ENCODE results near the gene SULT6B1. TPM values are rescaled to one million over a fixed set of nuclear protein-coding genes. Genes with fewer than 3 reads are reported as not detected.

The SULT6B1 gene
- total and polyA plus RNA-seq, 2 of the 4 experiments (the other 2 are of a cell fraction) = not detected

DNA sequence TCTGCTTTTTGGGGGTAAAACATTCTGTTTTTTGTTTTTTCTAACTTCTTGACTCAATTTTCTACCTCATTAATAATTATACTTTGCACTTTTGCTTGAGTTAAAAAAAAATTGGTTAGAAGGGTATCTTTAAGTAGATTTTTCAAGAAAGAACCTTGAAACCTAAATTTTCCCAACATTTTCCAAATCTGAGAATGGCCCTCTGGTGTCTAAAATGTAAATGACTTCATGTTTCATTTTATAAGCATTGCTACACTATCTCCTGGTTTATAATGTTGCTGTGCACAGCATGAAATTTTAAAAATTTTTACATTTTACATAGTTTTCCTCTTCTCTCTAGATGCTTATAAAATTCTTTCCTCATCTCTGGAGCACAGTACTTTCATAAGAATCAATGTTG lies 45.9 kb downstream of the SULT6B1 start:
- Histone ChIP-seq H3K27me3 (ENCODE audit: control insufficient read depth, insufficient read depth, low read length) (no peaks in the 10 kb centered on the region), H3K56ac (ENCODE audit: extremely low read depth, insufficient read depth, low read length) (no peak overlapping the region), H4K20me1 (ENCODE audit: insufficient read depth, low read length) (no peaks in the 10 kb centered on the region), H3K9ac (ENCODE audit: low read depth, low read length) (no peak overlapping the region), H3K14ac (replicated peaks; ENCODE audit: low read depth, low read length) (no peak overlapping the region), H3K27ac (ENCODE audit: insufficient read depth, low read length) (no peak overlapping the region), H4K91ac (ENCODE audit: insufficient read depth, low read depth, low read length) (no peak overlapping the region), H2BK120ac (ENCODE audit: low read depth, low read length) (no peak overlapping the region), H3K4me2 (ENCODE audit: low read depth, low read length) (no peak overlapping the region), H2AK5ac (ENCODE audit: low read depth, low read length) (no peak overlapping the region), H2BK20ac (ENCODE audit: low read depth, low read length) (no peak overlapping the region), H2AFZ (replicated peaks; ENCODE audit: low read length, poor library complexity) (no peak overlapping the region), H3K36me3 (ENCODE audit: control insufficient read depth, insufficient read depth, low read length) (peaks cover 39% of the 10 kb centered on the region), H2BK5ac (ENCODE audit: low read depth, low read length, poor library complexity, severe bottlenecking) (no peak overlapping the region), H4K5ac (ENCODE audit: low read depth, low read length) (no peak overlapping the region), H3K4ac (ENCODE audit: low read depth, low read length) (no peak overlapping the region), H3K4me1 (ENCODE audit: control insufficient read depth, insufficient read depth, low read length) (no peaks in the 10 kb centered on the region; the same call in 1 of the 2 replicates), H3K79me1 (ENCODE audit: low read depth in 1 of 2, low read length in 2 of 2) (peaks cover 5 to 11% of the 10 kb centered on the region in 2 experiments; a peak in 2 of 4 replicates), H3K9me3 (ENCODE audit: control insufficient read depth, insufficient read depth, low read length) (no peaks in the 10 kb centered on the region), H3K4me3 (ENCODE audit: insufficient read depth, low read depth, low read length) (no peak overlapping the region), H3K9me1 (ENCODE audit: insufficient read depth, low read length) (peaks cover 9% of the 10 kb centered on the region), H4K8ac (ENCODE audit: low read depth in 2 of 2, low read length in 2 of 2) (no peak overlapping the region), H2BK15ac (ENCODE audit: low read depth, low read length) (no peak overlapping the region), H3K18ac (ENCODE audit: low read depth, low read length) (no peak overlapping the region), H3K23ac (ENCODE audit: low read depth, low read length) (no peak overlapping the region), H2AK9ac (replicated peaks; ENCODE audit: low read depth, low read length, poor library complexity) (no peak overlapping the region)
- TF ChIP-seq, protein P1, sequence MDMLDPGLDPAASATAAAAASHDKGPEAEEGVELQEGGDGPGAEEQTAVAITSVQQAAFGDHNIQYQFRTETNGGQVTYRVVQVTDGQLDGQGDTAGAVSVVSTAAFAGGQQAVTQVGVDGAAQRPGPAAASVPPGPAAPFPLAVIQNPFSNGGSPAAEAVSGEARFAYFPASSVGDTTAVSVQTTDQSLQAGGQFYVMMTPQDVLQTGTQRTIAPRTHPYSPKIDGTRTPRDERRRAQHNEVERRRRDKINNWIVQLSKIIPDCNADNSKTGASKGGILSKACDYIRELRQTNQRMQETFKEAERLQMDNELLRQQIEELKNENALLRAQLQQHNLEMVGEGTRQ (IDR thresholded peaks at IDR 0.05; ENCODE audit: low read depth, low read length) = no peak
- TF ChIP-seq, protein P2, sequence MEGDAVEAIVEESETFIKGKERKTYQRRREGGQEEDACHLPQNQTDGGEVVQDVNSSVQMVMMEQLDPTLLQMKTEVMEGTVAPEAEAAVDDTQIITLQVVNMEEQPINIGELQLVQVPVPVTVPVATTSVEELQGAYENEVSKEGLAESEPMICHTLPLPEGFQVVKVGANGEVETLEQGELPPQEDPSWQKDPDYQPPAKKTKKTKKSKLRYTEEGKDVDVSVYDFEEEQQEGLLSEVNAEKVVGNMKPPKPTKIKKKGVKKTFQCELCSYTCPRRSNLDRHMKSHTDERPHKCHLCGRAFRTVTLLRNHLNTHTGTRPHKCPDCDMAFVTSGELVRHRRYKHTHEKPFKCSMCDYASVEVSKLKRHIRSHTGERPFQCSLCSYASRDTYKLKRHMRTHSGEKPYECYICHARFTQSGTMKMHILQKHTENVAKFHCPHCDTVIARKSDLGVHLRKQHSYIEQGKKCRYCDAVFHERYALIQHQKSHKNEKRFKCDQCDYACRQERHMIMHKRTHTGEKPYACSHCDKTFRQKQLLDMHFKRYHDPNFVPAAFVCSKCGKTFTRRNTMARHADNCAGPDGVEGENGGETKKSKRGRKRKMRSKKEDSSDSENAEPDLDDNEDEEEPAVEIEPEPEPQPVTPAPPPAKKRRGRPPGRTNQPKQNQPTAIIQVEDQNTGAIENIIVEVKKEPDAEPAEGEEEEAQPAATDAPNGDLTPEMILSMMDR (conservative IDR thresholded peaks at IDR 0.05; ENCODE audit: low read depth, low read length) = 0 out of 2 replicates have a peak, but pooled peaks have one; percentile 5
- no peak for TF ChIP-seq BHLHE40 (IDR thresholded peaks at IDR 0.05; ENCODE audit: low read depth, low read length)
- no peak for ATAC-seq (ENCODE audit: low read depth)
- dilution Hi-C loops (cut with HindIII; ENCODE audit: low sequenced_read_pairs, unreplicated experiment) (no loop called here), in situ Hi-C loops (cut with MboI; ENCODE audit: low sequenced_read_pairs) (no loop called here), intact Hi-C loops (cut with micrococcal nuclease) (no loop called here)
- CTCF ChIA-PET = no interaction called here
- BruUV-seq (replicated peaks) = no TSS peak
- POLR2A ChIA-PET (ENCODE audit: unreplicated experiment) = no interaction called here
- DNase-seq = no peak

All from IMR-90 (cell line).